CD4-positive, alpha-beta T cell treated with Interleukin-2 at 100 ng/mL for 4 hours (primary cell): Measurements from ENCODE around the gene SPATS2L.

Experiments
- DNase-seq: peaks from one replicate; pipeline ENCODE4 v3.0.0-alpha.2; 2020; ENCODE audit warnings: low spot score

SPATS2L gene

DNA sequence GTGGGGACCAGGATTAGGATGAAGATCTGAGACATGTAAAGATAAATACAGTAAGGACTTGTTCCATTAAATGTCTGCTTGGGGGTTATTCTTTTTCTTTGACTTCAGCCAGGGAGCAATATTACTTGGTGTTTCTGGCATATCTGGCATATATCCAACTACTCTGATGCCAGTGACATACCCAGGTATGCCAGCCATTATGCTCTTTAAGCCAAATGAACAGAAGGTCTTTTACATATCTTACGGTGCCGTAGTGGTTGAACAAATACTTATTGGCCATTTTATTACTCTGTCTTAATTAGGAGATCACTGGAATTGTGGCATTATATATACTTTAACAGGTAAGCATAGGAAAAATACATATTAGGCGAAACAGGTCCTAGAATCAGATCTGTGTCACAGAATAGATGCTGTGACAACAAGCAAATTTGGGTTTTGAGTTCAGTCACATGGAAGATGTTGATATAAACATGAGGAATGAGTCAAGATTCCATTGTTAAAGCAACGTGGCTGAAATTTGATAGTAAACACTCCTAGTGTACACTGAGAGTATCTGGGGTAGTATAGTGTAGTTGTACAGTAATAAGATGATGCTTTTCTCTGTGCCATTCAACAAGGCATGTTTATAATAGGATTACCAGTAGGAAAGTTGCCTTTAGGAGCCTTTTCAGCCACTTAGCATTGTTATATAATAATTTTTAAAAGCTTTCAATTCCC, 140.8 kb downstream of the SPATS2L start:
- DNase-seq: no peak

- no peak for DNase-seq
Observed at GRCh38 chr2:200448455-200448854, 142.0 kb downstream of the SPATS2L start.

- DNase-seq: no peak
Observed at GRCh38 chr2:200449149-200449548, 142.7 kb downstream of the SPATS2L start.

DNA sequence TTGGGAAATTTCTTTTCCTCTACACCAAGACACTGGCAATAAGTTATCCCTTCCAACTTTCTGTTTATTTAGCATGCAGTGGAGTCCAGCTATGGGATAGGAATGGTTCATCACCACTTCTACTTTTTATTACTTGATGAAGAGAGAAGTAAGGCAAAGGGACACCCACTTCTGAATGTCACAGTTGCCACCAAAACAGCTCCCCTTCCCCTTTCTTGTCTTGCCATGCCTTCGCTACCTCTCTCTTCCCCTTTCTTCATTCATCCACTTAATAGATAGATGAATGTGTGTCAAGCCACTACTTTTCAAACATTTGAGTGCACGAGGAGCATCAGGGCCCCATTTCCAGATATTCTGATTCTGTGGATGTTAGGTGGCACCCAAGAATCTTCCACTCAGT, 143.8 kb downstream of the SPATS2L start:
- DNase-seq: no peak

- DNase-seq: no peak
Observed at GRCh38 chr2:200451511-200451910, 145.0 kb downstream of the SPATS2L start.

DNA sequence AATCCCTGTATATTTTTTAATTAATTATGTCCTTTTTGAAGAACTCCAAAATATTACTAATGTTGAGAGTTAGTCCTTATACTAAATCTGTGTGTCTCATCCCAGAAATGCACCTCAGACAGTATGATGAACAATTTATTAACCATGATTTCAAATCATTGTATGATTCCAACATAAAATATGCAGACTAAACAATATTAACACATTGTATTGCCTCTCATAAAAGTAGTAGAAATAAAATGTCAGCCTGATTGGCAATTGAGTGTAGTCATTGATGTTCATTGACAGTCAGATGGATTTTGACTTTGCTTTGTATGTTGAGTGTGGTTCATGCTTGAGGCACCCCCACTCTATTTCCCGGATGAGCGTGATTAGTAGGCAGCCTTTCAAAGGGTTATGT, 145.9 kb downstream of the SPATS2L start:
- DNase-seq: no peak

DNA sequence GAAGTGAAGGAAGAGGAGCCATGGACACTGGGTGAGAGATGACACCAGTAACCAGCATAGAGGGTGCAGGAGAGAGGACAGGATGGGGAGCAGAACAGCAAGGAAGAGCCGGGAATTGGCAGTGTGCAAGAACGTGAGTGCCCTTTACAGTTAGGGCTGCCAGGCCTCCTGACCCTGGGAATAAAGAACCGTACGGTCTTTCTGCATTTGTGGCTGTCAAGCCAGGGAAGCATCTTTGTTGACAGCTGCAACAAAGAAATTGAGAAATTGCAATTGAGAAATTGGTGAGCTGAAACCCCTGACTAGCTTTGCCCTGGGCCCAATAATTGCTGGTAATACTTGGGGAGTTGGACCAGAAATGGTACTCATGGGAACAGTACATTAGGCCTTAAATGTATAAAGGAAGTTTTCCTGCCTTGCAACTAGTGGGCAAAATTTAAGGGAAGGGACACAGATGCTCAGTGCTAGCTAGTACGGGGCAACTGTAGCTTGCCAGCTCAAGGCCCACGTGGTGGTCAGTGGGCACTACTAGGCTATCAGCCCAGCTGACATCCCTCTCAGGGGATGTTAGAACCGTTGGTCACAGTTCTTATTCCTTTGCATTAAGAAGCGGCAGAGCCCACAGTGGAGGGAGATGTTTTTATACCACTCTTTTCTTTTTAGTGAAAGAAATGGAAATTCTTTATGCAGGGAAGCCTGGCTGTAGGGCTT, 146.8 kb downstream of the SPATS2L start:
- no peak for DNase-seq

- no peak for DNase-seq
Observed at GRCh38 chr2:200453853-200454534, 147.5 kb downstream of the SPATS2L start.

GRCh38 chr2:200454927-200455801, 148.7 kb downstream of the SPATS2L start:
- no peak for DNase-seq

DNA sequence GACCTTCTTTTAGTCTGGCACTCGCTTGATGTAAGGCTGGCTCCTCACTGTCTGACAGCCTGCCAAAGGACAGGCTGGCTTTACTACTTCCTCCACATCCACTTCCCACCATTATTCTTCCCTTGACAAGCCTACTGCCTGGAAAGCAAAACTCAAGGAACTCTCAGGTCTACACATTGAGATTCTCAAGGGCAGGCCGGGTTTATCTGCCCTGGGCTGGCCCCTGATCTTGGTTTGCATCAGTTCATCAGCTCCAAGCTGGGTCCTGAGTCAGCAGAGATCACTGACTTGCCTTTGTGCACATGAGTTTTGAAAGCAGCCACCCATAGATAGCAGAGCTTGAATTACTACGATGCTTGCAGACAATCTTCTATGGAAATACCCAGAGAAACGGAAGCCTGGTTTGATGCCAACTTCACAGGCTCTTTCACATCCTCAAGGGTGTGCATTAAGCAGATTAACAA, 149.5 kb downstream of the SPATS2L start:
- DNase-seq: no peak

DNA sequence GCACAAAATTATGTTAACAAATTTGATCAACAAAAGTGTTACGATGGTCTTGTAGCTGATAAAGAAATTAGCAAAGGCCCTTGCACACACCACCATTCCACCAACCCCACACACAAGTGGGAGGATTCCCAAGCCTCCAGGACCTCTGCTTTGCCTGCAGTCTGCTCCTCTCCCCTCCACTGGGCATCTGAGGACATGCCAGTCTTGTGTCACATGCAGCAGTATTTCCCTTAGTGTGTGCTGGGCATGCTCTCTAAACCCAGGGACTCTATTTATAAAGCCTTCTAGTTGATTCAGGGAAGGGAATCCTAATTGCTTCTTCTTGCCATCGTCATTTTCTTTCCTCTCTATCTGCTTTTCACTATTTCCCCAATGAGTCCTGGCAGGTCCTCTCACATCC, 150.1 kb downstream of the SPATS2L start:
- no peak for DNase-seq

GRCh38 chr2:200459101-200459500, 152.6 kb downstream of the SPATS2L start:
- no peak for DNase-seq

GRCh38 chr2:200461846-200462710, 155.6 kb downstream of the SPATS2L start:
- DNase-seq: no peak

DNA sequence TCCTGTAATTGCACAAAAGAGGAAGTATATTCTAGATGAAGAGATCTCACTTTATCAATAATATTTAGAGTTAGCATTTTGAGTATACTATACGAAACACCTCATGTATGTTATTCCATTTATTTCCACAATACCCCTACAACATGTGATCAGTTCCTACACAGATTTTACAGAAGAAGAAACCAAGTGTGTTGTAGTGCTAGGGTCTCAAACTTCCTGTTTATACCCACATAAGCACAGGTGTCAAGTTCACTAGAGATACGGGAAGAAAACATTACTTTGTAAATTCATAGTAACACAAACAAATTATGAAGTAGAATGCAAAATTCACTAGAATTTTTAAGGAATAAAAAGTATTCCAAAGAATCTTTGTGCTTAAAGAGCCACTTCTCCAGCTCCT, 157.0 kb downstream of the SPATS2L start:
- DNase-seq: no peak

- DNase-seq: peak; percentile 60
Observed at GRCh38 chr2:200466425-200467418, 160.2 kb downstream of the SPATS2L start.

- peak; percentile 51 for DNase-seq
Observed at GRCh38 chr2:200467806-200468681, 161.6 kb downstream of the SPATS2L start.

- DNase-seq: no peak
Observed at GRCh38 chr2:200469708-200470211, 163.3 kb downstream of the SPATS2L start.

DNA sequence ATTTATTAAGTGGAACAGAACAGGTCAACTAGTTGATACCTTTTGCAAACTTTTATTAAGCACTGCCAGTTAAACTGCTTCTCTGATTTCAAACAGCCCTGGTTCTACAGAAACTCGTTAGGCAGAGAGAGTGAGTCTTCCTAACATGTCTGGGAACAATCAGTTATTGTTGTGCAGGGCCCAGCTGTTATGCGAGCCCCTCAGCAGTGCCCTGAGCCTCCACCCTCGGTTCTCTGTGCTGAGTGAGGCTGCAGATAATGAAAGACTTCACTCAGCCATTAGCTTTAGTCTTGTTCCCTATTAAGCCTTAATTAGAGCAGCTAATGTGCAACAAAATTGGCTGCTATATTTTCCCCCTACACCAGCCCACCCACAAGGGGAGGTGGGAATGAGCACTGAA, 163.7 kb downstream of the SPATS2L start:
- DNase-seq: no peak
